ENCODE data around the gene CT45A9.
"Not testable (repeated sequence)": the region's sequence is repeated elsewhere in the genome, so short reads cannot be mapped to it uniquely, and the experiment has no call there.

- not testable (repeated sequence) for TF ChIP-seq CTCF (IDR thresholded peaks at IDR 0.05; ENCODE audit: low read depth, low read length, missing input control); NR2F2 (IDR thresholded peaks at IDR 0.05); JUND (IDR thresholded peaks at IDR 0.05); HNF4G (IDR thresholded peaks at IDR 0.05); ZBTB33 (IDR thresholded peaks at IDR 0.05); MAX (IDR thresholded peaks at IDR 0.05); HNF4A (conservative IDR thresholded peaks at IDR 0.05); YY1 (IDR thresholded peaks at IDR 0.05); EGR1 (IDR thresholded peaks at IDR 0.05; ENCODE audit: low read depth in 2 of 2); RAD21 (IDR thresholded peaks at IDR 0.05); REST (IDR thresholded peaks at IDR 0.05); SP1 (IDR thresholded peaks at IDR 0.05); FOXA2 (IDR thresholded peaks at IDR 0.05)
These were observed 11.1 kb upstream of the CT45A9 start for GRCh38 chrX:135882741-135883140.
